NCI-H187 treated with DMSO at 0.1 percent for 48 hours (cell line): ENCODE measurements around the gene ABTB2.
"Not testable (repeated sequence)": the region's sequence is repeated elsewhere in the genome, so short reads cannot be mapped to it uniquely, and the experiment has no call there.

ENCODE experiments used
- DNase-seq: peaks from one replicate; lab custom pipeline; 2025; lab: John Stamatoyannopoulos, UW

ABTB2 gene

DNA sequence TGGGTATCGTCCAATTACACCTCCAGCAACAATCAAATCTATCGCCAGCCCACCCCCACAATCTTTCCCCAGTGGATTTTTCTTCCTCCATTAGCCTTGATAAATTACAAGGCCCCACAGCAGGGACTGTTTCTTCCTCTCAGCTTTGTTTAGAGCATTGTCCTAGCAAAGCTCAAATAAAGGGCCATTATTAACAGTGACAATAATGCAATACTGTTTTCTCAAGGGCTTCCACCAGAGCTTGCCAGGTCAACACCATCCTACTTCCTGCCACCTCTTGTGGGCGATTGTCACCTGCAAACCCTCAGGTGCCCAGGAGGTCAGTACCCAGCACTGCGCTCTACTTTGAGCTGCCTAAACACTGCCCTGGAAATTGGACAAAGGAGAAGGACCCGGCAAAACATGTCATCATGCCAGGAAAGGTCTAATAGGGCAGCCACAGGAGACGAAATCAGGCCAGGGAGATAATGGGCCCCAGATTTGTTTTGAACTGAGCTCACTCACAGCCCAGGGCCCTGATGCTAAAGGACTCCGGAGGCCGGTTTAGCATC, 95.2 kb downstream of the ABTB2 start:
- no peak for DNase-seq

DNA sequence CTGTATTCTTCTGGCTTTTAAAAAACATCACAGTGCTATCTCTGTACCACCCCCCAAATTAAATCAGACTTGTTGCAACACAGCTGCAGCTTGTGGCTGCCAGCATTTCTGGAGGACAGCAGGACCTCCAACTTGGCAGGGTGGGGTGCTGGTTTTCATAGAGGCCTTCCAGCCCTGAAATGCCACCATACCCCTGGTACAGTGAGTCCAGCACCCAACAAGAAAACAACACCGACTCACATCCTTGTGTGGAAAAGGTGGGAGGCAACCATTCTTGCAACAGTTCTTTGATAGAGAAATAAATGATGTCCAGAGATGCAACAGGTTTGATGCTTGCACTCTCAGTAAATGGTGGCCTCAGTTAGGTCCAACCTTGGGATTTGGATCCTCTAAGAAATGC, 96.0 kb downstream of the ABTB2 start:
- no peak for DNase-seq

DNA sequence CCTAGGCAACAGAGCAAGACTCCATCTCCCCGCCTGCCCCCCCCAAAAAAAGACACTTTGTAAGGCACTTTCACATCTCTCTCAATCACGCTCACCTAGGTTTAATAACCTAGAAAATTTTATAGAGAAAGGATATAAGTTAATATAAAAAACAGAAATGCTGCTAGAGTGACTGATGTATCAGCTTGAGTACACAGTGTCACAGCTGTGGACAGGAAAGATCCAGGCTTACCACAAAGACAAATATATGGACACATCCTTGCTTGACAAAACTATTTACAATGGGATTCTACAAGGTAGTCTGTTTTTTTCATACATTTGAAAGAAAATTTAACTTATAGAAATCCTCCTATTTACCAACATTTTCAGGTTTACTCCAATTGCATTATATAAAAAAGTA, 96.7 kb downstream of the ABTB2 start:
- no peak for DNase-seq

DNA sequence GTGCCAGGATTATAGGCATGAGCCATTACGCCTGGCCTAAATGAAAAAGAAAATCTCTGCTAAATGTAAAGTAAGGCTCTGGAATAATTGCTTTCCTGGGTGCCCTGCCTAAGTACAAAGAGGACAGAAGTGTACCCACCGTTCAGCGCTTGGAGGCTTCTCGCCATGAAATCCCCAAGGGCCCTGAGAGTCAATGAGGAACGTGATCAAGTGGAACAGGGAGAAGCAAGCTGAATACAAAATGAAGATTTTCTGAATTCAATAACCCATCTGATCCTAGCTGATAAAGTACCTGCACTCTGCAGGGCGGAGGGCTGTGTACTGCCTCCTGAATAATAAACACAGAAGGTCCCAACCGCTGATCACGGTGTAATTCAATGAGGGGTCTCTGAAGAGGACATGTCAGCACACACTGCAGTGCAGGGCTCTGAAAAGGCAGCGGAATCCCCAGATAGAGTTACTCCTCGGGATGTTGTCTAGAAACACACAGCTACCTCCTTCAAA, 97.7 kb downstream of the ABTB2 start:
- DNase-seq, result no peak

DNA sequence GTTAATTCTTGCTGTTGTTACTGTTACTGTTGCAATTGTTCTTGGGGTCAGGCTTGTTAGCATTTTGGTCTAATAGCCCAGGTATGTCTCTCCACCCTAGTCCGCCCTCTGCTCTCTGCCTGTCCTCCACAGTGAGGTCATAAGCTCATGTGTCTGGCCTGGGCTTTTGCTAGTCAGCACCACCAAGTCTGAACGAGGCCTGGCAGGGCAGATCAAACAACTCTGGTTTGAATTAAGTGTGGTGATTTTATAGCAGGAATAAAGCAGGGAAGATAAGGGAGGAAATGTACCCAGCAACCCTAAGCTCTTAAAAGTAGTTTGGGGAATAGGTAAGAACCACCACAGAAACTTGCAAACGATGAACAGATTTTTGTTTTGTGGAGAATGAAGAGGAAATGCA, 98.7 kb downstream of the ABTB2 start:
- no peak for DNase-seq

DNA sequence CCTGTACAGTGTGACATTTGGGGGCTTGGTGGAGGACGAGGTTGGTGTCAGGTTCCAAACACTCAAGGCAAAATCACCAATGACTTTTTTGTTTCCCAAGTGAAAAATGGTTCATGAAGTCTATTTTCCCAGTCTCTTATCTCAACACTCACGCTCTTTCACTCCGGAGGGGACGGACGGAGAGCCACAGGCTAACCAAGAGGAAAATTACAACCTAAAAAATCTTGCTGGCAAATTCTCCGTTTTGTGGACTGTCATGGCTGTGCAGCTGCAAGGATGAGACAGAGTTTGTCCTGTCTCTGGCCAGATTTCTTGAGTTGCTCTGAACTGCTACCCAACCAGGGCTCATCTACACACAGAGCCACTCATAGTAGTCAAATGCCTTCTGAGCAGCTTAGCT, 101.2 kb downstream of the ABTB2 start:
- no peak for DNase-seq

DNA sequence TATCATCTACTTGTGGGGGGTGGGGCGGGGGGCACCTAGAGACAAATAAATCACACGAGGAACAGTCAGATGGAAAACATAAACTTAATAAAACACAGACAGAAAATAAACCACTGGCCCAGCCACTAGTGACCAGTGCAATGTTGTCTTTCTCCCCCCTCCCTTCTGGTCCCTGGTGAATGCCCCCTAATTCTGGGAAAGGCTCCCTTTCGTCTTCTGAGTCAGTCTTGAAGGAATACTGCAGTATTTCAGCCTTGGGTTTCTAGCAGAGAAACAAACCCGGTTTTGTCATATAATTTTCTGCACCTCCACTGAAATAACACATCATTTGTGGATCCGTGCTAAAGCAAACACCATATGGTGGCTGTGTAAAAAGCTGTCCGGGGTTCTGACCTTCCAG, 101.7 kb downstream of the ABTB2 start:
- DNase-seq, result no peak

DNA sequence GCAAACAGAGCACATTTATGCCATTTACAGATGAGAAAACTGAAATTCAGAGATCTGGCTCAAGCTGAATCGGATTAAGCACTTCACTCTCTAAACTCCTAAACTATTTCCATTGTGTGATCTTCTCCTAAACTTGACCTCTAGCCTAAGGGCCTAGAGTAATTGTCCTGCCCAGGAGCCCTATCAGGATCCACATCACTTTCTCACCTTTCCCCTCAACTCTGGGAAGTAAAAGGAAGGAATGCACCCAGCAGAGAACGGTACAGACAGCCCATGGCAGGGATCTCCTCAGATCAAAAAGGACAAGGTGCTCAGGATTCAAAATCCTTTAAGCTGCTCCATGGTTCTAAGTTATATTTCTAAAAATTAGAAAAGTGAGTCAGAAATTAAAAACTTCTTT, 102.7 kb downstream of the ABTB2 start:
- no peak for DNase-seq

DNA sequence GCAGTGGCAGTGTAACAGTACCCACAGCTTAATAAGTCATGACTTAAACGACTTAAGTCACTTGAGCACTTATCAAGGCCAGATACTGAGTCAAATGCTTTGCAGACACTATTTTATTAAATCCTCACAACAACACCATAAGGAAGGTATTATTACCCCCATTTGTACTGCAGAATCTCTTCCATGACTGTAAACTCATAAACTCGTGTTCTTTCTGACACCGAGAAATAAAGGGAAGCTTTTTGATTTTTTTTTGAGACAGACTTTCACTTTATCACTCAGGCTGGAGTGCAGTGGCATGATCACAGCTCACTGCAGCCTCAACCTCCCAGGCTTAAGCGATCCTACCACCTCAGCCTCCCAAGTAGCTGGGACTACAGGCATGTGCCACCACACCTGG, 103.8 kb downstream of the ABTB2 start:
- no peak for DNase-seq

DNA sequence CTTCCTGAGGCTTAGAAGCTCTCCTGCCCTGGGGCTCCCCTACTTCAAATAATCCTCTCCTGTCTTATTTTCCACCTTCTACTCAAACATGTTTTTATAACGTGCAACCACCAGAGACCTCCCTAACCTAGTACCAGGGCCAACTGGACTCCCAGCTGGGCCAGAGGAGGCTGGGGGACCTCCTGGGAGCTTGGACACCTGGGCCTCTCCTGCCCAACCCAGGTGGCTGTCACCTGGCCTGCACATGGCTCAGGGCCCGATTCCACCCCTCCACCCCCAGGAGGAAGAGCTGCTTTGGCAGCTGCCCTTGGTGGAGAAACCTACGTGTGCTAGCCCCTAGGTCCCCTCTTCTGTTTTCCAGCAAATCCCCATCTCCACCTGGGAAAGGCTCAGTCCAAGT, 105.2 kb downstream of the ABTB2 start:
- no peak for DNase-seq

DNA sequence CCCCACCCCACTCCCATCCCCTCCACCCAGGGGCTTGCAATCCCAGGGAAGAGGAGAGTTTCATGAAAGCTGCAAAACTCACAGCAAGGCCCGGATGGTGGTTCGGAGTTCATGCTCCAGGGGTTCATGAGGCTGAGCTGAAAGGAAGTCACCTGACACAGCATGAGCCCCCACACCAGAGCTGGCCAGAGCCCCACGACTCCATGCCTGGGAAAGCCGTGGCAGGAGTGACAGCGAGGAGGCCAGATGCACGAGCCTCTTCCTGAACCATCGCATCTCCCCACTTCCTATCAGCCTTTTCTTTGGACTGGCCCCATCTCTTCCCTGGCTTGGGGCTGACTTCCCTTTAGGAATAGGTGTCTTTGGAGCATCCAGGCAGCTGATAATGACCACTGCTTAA, 105.8 kb downstream of the ABTB2 start:
- no peak for DNase-seq

DNA sequence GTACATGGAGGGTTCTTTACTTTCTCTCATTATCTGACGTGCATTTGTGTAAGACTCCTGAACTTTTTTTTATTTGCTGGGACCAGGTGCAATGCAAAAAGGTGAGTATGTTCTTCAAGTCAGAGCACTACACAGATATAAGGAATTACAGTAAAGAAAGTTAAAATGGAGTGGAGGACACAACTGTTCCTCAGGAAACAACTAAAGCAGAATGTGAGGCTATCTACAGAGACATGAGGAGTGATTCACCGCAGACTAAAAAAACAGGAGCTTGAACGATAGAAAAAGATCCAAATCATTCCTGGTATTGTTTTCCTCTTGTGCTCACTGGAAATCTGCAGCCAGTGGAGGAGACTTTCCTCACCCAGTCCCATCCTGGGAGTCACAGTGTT, 106.2 kb downstream of the ABTB2 start:
- DNase-seq, result no peak

DNA sequence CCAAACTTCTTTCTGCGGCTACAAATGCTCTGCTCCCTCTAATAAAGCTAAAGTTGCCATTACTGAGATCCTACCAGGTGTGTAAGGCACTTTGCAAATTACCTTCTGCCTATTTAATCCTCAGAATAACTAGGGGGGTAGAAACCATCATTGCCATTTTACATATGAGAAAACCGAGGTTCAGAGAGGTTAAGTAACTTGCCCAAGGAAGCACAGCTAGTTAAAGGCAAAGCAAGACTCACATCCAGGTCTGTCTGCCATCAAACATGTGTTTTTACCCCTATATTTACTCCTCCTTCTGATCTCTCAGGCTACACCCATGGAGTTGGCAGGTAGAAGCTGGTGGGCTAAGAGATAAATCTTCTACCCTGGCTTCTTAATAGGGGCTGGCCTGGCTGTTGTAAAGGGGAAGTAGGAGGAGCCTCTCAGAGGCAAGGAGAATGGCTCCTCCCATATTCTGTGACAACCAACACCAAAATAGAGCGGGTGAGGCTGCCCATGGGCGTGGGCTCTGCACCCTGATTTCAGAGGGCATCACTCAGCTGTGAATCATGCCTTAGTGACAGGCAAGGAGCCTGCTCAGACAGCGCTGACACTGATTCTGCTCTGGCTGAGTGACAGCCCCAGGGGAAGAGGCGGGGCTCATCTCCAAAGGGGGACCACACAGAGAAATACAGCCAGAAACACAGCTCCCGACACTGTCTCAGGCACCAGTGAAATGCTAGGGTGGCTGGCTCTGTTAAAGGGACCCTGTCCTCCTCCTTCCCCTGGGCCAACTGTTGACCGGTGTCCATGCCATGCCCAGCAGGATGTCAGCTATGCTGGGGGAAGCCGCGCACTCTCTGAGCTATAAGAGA, 106.8 kb downstream of the ABTB2 start:
- no peak for DNase-seq

DNA sequence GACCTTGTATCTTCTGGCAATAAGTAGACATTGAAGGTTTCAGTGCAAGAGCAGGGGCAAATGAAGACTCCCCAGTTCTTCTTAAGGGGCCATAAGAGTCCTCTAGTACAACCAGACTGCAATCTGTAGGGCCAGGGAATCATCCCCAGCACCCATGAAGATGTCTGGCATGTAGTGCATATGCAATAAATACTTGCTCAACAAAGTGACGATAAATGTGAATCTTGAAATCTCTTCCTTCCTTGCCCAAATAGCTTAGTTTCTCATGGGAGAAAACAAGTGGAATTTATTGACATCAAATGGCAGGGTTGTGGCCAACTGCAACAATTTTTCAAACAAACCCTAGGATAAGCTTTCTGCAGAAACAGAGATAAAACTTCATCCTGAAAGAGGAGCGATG, 107.6 kb downstream of the ABTB2 start:
- DNase-seq, result no peak

DNA sequence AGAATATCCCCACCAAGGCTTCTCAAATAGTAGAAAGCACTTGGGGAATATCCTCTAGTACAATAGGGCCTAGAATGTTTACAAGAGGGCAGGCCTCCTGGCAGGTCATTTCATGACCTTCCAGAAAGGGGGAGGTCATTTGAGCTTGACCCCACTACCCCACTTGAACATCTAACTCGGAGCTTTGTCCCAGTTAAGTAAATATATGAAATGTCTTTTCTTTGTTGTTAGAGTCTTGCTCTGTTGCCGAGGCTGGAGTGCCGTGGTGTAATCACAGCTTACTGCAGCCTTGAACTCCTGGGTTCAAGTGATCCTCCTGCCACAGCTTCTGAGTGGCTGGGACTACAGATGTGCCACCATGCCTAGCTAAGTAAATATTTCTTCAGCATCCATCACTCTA, 108.4 kb downstream of the ABTB2 start:
- no peak for DNase-seq

DNA sequence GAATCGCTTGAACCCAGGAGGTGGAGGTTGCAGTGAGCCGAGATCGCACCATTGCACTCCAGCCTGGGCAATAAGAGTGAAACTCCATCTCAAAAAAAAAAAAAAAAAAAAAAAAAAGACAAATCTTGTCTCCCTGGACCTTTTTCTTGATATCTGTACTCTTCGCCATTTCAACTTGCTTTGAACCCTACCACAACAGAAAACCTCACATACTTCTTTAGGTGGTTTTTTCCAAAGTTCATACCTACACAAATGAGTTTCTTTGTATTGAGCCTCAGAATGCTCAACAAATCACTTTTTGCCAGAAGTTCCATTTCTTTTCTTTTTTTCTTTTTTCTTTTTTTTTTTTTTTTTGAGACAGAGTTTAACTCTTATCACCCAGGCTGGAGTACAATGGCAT, 111.3 kb downstream of the ABTB2 start:
- DNase-seq, result not testable (repeated sequence)

DNA sequence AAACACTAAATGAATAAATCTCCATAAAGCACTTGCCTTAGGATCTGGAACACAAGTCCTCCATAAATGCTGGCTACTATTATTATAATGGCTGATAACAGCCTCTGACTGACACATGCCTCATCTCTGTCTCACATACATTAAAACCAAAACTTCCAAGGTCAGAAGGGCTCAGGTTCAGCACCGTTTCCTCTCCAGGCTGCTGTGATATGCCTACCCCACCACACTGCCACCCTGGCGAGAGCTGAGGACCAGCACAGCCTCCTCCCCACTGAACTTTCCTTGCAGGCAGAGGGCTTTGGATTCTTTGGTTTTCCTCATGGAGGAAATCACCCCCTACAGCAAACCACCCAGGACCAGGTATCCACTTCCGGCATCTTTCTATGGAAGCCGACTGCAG, 112.8 kb downstream of the ABTB2 start:
- no peak for DNase-seq

DNA sequence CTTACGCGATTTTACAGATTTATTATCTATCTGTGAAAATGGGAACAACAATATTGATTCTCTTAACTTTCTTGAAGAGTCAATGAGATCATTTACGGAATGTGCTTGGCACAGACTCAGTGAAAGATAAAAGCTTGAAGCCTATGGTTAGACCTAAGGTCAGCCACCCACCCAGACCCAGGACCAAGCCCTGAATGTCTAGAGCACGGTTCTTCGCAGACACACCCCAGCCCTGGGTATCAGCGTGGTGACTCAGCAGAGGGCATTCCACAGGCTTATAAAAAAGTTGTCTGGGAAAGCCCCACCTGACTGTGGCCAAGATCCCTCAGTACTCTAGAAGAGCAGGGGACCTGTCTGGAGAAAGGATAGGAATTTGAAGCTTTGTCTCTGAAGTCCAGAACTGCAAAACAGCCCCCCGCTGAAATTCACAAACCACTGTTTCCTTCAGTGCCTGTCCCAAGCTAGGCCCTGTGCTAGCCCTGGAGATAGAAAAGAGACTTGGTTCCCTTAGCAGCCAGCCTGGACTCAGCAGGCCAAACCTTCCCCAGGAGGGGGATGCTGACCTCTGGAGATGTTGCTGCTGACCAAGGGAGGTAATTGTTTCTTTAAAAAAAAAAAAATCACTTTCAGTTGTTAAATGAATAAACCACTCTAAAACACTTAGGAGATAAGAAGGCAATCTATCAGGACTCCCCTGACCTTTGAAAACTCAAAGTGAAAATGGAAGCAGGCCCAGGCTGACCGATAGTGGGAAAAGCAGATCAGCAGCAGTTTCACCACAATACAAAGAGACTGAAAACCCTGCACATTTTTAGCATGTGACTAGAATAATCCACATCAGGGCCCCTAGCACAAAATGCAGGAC, 114.0 kb downstream of the ABTB2 start:
- DNase-seq, result no peak

DNA sequence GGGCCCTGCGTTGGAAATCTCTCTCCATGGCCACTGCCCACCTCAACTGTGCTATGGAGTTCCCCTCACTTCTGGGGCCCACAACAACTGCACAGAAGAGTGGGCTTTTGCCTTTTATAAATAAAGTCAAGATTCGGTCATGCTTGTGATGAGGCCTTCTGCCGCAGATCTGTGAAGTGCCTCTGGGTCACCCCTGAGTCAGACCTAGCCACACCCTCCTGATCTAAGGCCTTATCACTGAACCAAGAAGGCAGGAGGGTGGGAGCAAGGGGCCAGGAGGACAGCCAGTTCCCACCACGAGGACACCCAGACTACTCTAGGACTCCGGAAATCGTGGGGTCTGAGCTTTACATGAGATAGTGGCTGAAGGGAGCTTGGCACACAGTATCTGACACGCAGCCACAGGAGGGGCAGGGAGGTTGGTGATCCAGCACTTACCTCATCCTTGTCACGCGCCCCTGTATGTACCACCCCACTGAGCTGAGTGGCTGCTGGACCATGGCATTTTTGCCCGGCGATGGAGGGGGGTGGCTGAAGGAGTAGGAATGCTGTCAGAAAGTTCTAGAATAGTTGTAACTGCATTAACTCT, 115.7 kb downstream of the ABTB2 start:
- no peak for DNase-seq

DNA sequence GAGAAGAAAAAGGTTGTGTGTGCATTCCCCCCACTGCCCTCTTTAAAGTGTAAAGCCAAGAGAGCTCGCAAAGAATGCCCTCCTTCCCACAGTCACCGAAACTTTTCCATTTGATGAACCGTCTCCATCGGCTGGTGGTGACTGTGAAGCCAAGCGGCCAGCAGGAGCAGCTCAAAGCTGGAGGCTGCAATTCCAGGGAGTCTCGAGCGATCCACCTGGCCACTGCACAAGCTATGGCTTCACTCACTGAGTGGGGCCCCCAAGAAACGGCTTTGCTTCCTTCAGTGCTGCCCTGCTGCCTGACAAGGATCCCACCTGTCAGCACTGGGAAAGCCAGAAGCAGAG, 117.7 kb downstream of the ABTB2 start:
- DNase-seq, result no peak

DNA sequence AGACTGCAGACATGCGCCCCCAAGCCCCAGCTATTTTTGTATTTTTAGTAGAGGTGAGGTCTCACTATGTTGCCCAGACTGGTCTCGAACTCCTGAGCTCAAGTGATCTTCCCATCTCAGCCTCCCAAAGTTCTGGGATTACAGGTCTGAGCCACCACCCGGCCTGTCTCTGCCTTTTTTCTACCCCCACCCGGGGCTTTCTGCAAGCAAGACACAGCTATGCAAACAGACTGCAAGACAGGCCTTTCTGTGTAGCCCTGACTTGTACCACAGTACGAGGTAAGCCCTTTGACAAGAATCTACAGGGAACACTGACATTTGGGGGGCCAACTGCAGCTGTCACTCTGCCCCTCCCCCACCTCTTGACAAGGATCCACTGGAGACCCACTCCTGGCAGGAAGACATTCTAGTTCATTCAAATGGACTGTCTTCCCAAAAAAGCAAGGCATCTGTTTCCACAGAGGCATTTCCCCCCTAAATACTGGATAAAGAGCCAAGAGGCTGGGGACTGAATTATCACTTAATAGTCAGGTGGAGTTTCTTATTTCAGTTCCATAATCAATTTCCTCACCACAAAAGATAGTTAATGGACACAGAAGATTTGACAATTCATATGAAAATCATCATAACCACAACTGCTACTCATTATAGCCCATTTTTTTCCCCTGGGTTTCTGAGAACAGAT, 118.2 kb downstream of the ABTB2 start:
- no peak for DNase-seq

DNA sequence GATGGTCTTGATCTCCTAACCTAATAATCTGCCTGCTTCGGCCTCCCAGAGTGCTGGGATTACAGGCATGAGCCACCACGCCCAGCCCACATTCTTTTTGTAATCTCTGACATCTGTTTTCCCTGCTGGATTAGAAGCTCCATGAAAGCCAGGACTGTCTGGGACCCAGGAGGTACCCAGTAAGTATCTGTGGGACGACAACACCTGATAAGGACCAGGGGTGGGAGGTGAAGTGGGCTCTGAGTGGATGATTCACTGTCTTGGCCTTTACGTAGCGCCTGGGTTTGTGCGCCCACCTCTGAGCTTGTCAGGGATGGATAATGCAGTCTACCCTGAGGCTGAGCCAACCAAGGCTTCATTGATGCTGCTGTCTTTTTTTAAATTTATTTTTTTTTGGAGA, 118.8 kb downstream of the ABTB2 start:
- no peak for DNase-seq
